Suprapubic skin (tissue), 4 donors: ENCODE measurements around the gene TRIP12. TPM values are rescaled to one million over a fixed set of nuclear protein-coding genes. Genes with fewer than 3 reads are reported as not detected.

Source experiments
- DNase-seq, 2 donors: peaks; one replicate each; pipeline ENCODE4 v3.0.0-alpha.2; 2019; ENCODE audit warnings: low spot score in 2 of 2
- H3K27ac ChIP-seq: fragments of 200-600 bp; sonication (generic); one replicate; pipeline ENCODE4 v1.5.1; 2019
- H3K27me3 ChIP-seq: fragments of 200-600 bp; sonication (generic); one replicate; pipeline ENCODE4 v1.5.1; 2019
- H3K36me3 ChIP-seq: fragments of 200-600 bp; sonication (generic); one replicate; pipeline ENCODE4 v1.5.1; 2019
- H3K4me1 ChIP-seq: fragments of 200-600 bp; sonication (generic); one replicate; pipeline ENCODE4 v1.5.1; 2019
- H3K4me3 ChIP-seq: fragments of 200-600 bp; sonication (generic); one replicate; pipeline ENCODE4 v1.5.1; 2019; ENCODE audit warnings: mild to moderate bottlenecking
- H3K9me3 ChIP-seq: fragments of 200-600 bp; sonication (generic); one replicate; pipeline ENCODE4 v1.5.1; 2019
- EP300 ChIP-seq: sonication (generic); formaldehyde crosslinking; IDR thresholded peaks from one replicate; pipeline ENCODE4 v1.6.1; 2017; ENCODE audit warnings: antibody characterized with exemption
- POLR2A ChIP-seq, 2 donors: fragments of 450-650 bp; IDR thresholded peaks; one replicate each; pipeline ENCODE4 v1.6.1; 2017; ENCODE audit warnings: antibody characterized with exemption in 2 of 2, mild to moderate bottlenecking in 2 of 2, moderate library complexity in 2 of 2
- POLR2AphosphoS5 ChIP-seq, 3 donors: sonication (generic); formaldehyde crosslinking; IDR thresholded peaks; one replicate each; pipeline ENCODE4 v1.6.1; 2017; ENCODE audit warnings: antibody characterized with exemption in 3 of 3
- WGBS: methylation state at CpG from one replicate; pipeline ENCODE4 v1.1.5; 2018; 5-methylcytosine and 5-hydroxymethylcytosine counted together
- total RNA-seq, 4 donors: library from RNA; depleted of rRNA; stranded (reverse); fragments of >200 nt; gene quantifications; one replicate each; pipeline ENCODE4 v1.1.0, GENCODE V29; 2016
- TF ChIP-seq, protein P1 (sequence below), 2 donors: fragments of 200-600 bp in 1 of 2; fragments of 450-650 bp in 1 of 2; sonication (generic) in 1 of 2; IDR thresholded peaks; one replicate each; pipeline ENCODE4 v1.5.1; 2016 to 2019; ENCODE audit warnings: antibody characterized with exemption in 2 of 2, mild to moderate bottlenecking in 1 of 2, moderate library complexity in 1 of 2

TRIP12 gene
- total RNA-seq, 4 donors from 2014 or later, result 124 to 227 (median 143) TPM

DNA sequence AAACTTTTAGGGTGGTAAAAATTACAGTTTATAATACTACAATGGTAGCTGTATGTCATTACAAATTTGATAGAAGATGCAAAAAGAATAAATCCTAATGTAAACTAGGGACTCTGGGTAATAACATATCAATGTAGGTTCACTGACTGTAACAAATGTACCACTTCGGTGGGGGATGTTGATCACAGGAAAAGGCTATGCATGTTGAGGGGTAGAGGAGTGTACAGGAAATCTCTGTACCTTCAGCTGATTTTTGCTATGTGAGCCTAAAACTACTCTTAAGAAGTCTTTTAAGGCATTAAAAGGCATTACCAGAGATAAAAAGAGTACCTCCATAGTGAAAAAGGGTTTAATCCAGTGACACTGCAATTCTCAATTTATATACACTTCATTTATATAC, 25.0 kb downstream of the TRIP12 start:
- H3K9me3 ChIP-seq, result no peaks in the 10 kb centered on the region
- H3K27ac ChIP-seq, result no peak overlapping the region
- no peaks in the 10 kb centered on the region for H3K27me3 ChIP-seq
- H3K4me3 ChIP-seq, result no peak overlapping the region
- H3K4me1 ChIP-seq, result peaks cover 3% of the 10 kb centered on the region
- 69% methylated on average over 1 of the region's 1 CpG for WGBS
- peaks cover 4% of the 10 kb centered on the region for H3K36me3 ChIP-seq
- DNase-seq, result no peak
- TF ChIP-seq, protein P1, sequence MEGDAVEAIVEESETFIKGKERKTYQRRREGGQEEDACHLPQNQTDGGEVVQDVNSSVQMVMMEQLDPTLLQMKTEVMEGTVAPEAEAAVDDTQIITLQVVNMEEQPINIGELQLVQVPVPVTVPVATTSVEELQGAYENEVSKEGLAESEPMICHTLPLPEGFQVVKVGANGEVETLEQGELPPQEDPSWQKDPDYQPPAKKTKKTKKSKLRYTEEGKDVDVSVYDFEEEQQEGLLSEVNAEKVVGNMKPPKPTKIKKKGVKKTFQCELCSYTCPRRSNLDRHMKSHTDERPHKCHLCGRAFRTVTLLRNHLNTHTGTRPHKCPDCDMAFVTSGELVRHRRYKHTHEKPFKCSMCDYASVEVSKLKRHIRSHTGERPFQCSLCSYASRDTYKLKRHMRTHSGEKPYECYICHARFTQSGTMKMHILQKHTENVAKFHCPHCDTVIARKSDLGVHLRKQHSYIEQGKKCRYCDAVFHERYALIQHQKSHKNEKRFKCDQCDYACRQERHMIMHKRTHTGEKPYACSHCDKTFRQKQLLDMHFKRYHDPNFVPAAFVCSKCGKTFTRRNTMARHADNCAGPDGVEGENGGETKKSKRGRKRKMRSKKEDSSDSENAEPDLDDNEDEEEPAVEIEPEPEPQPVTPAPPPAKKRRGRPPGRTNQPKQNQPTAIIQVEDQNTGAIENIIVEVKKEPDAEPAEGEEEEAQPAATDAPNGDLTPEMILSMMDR (IDR thresholded peaks at IDR 0.05), result no peak
- TF ChIP-seq POLR2AphosphoS5 (IDR thresholded peaks at IDR 0.05) (no peak), POLR2A (IDR thresholded peaks at IDR 0.05) (no peak), EP300 (no peak)

DNA sequence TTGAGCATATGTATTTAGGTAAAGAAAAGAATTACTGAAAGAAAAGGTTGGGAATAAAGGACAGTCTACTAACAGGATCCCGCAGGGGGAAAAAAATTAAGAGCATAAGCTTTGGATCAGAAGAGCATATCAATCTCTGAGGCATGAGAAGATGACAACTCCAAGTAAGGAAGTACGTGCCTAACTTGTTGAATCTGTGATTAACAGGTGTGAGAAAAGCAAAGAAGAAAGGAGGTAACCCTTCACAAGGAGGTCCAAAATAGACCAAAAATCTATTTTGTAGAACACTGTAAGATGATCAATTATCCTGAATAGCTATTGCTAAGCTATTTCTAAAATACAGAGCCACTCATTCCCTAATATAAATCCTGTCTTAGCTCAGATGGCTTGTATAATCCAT, 32.8 kb downstream of the TRIP12 start:
- no peak for DNase-seq
- 89% methylated on average over 2 of the region's 2 CpGs for WGBS
- H3K4me3 ChIP-seq, result no peak overlapping the region
- H3K36me3 ChIP-seq, result no peaks in the 10 kb centered on the region
- H3K27ac ChIP-seq, result no peak overlapping the region
- H3K4me1 ChIP-seq, result peaks cover 11% of the 10 kb centered on the region
- H3K9me3 ChIP-seq, result no peaks in the 10 kb centered on the region
- H3K27me3 ChIP-seq, result no peaks in the 10 kb centered on the region
- TF ChIP-seq, protein P1 (IDR thresholded peaks at IDR 0.05), result no peak
- TF ChIP-seq EP300 (no peak), POLR2A (IDR thresholded peaks at IDR 0.05) (no peak), POLR2AphosphoS5 (IDR thresholded peaks at IDR 0.05) (no peak)

DNA sequence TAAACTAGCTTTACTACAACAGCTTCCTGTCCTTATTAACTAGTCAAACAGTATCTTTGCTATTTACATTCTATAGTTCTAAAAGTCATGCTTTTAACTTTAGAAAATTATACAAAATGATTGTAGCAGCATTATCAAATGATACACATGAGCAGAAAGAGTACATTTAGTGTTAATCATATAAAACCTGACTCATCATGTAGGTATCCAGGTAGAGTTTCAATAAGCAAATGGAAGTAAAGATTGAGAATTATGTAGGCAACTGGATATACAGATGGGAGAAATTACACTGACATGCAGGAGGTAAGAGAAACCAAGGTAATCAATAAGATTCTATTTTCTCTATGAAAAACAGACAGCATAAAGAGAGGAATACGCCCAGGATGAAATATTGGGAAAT, 33.8 kb downstream of the TRIP12 start:
- Histone ChIP-seq H3K4me3 (no peak overlapping the region), H3K36me3 (no peaks in the 10 kb centered on the region), H3K27me3 (no peaks in the 10 kb centered on the region), H3K4me1 (peaks cover 11% of the 10 kb centered on the region), H3K9me3 (no peaks in the 10 kb centered on the region), H3K27ac (no peak overlapping the region)
- 100% methylated on average over 1 of the region's 1 CpG for WGBS
- no peak for DNase-seq
- TF ChIP-seq POLR2AphosphoS5 (IDR thresholded peaks at IDR 0.05) (no peak), EP300 (no peak), POLR2A (IDR thresholded peaks at IDR 0.05) (no peak)
- TF ChIP-seq, protein P1 (IDR thresholded peaks at IDR 0.05), result no peak

DNA sequence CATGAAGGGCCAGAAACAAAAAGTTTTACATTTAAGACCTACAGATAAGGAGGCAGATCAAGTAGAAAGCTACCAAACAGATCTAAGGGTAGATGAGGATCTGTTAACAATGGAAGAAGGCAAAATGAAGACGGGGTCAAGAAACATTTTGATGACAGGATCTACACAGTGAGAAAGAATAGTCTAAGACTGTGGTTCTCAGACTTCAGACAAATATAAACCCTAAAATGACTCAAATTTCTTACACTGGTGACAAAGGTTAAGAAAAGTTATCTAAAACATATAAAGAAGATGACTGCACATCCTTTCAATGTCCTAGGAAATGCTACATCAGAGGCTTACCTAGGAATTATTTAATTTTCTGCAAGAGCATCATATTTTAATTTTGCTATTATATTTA, 34.4 kb downstream of the TRIP12 start:
- Histone ChIP-seq H3K27ac (no peak overlapping the region), H3K4me3 (no peak overlapping the region), H3K9me3 (no peaks in the 10 kb centered on the region), H3K4me1 (peaks cover 11% of the 10 kb centered on the region), H3K27me3 (no peaks in the 10 kb centered on the region), H3K36me3 (no peaks in the 10 kb centered on the region)
- TF ChIP-seq EP300 (no peak), POLR2AphosphoS5 (IDR thresholded peaks at IDR 0.05) (no peak), POLR2A (IDR thresholded peaks at IDR 0.05) (no peak)
- TF ChIP-seq, protein P1 (IDR thresholded peaks at IDR 0.05), result no peak
- 87% methylated on average over 1 of the region's 1 CpG for WGBS
- DNase-seq, result no peak

DNA sequence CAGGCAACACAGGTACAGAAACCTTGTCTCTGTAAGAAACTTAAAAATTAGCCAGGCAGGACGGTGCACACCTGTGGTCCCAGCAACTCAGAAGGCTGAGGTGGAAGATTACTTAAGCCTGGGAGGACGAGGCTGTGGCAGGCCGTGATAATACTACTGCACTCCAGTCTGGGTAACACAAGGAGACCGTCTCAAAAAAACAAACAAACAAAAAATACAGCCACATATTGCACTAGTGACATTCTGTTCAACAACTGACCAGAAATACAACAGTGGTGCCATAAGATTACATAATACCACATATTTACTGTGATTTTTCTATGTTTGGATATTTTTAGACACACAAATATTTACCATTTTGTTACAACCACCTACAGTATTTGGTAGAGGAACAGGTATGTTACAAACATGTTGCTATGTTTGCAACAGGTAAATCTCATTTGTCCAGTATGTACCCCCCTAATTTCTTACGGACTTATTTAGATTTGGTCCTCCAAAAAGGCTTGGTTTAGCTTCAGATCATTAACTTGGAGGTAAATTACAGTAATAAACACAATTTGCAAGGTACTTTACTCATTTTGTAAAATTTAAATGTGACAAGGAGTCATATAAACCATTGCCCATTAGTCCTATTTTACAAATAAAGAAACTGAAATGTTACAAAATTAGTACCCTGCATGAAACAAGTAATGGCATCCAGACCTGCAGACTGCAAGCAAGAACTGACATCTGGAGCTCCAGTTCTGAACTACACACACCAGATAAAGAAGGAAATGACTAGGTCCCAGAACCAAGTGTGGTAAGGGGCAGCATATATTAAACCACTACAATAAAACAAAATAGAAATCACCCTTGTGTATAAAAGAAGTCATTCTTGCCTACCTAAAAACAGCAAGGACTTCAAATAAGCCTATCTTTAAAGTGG, 36.8 kb downstream of the TRIP12 start:
- Histone ChIP-seq H3K27me3 (no peaks in the 10 kb centered on the region), H3K4me1 (peaks cover 11% of the 10 kb centered on the region), H3K4me3 (no peak overlapping the region), H3K27ac (no peak overlapping the region), H3K9me3 (no peaks in the 10 kb centered on the region), H3K36me3 (peaks cover 2% of the 10 kb centered on the region)
- DNase-seq, result no peak
- WGBS, result 79% methylated on average over 5 of the region's 5 CpGs
- TF ChIP-seq EP300 (no peak), POLR2AphosphoS5 (IDR thresholded peaks at IDR 0.05) (no peak), POLR2A (IDR thresholded peaks at IDR 0.05) (no peak)
- TF ChIP-seq, protein P1 (IDR thresholded peaks at IDR 0.05), result no peak
